WTC11 (cell line): Measurements from ENCODE around the gene PCDH1. TPM values are rescaled to one million over a fixed set of nuclear protein-coding genes. Genes with fewer than 3 reads are reported as not detected.

Experiments
- ATAC-seq: fragments of 200-7000 bp; cut with Tn5 transposase; 2 replicates; pipeline ENCODE4 v1.10.0; 2021; ENCODE audit warnings: mild to moderate bottlenecking, moderate library complexity
- CTCF ChIA-PET: fragments of 300-600 bp; sonication (Branson Sonifier 250); formaldehyde crosslinking; loops from one replicate; lab custom pipeline; 2021; ENCODE audit warnings: antibody characterized with exemption; lab: Charles Lee
- POLR2A ChIA-PET: fragments of 350-600 bp; sonication (Branson Sonifier 250); formaldehyde crosslinking; loops from one replicate; lab custom pipeline; 2021; ENCODE audit warnings: antibody characterized with exemption; lab: Charles Lee
- DNase-seq: peaks from one replicate; pipeline ENCODE4 v3.0.0; 2021; ENCODE audit warnings: low spot score
- H3K27ac Mint-ChIP-seq: 2 replicates; pipeline ENCODE4 v1.8.0; 2021; ENCODE audit warnings: mixed read lengths
- H3K27me3 Mint-ChIP-seq: 2 replicates; pipeline ENCODE4 v1.8.0; 2021; ENCODE audit warnings: low read depth, mild to moderate bottlenecking, moderate library complexity, mixed read lengths
- H3K36me3 Mint-ChIP-seq: 2 replicates; pipeline ENCODE4 v1.8.0; 2021; ENCODE audit warnings: mixed read lengths
- H3K4me1 Mint-ChIP-seq: 2 replicates; pipeline ENCODE4 v1.8.0; 2022; ENCODE audit warnings: mixed read lengths
- H3K4me3 Mint-ChIP-seq: 2 replicates; pipeline ENCODE4 v1.8.0; 2021; ENCODE audit warnings: mild to moderate bottlenecking, moderate library complexity, mixed read lengths
- H3K9me3 Mint-ChIP-seq: 2 replicates; pipeline ENCODE4 v1.8.0; 2021; ENCODE audit warnings: mixed read lengths
- AFF4 ChIP-seq: sonication (generic); formaldehyde crosslinking; IDR thresholded peaks from 2 replicates; pipeline ENCODE4 v1.8.1; 2023; ENCODE audit warnings: mild to moderate bottlenecking, missing genetic modification reagents, borderline replicate concordance
- ATF2 ChIP-seq: sonication (generic); formaldehyde crosslinking; IDR thresholded peaks from 2 replicates; pipeline ENCODE4 v1.8.1; 2022; ENCODE audit warnings: low read depth, missing genetic modification reagents, borderline replicate concordance
- CBFB ChIP-seq: sonication (generic); formaldehyde crosslinking; IDR thresholded peaks from 2 replicates; pipeline ENCODE4 v1.8.1; 2022; ENCODE audit warnings: mild to moderate bottlenecking, low read depth, missing genetic modification reagents
- CREB1 ChIP-seq: sonication (generic); formaldehyde crosslinking; IDR thresholded peaks from 2 replicates; pipeline ENCODE4 v1.8.0; 2023; ENCODE audit warnings: mild to moderate bottlenecking, missing genetic modification reagents
- ESRRA ChIP-seq: sonication (generic); formaldehyde crosslinking; IDR thresholded peaks from 2 replicates; pipeline ENCODE4 v1.8.1; 2022; ENCODE audit warnings: mild to moderate bottlenecking, missing genetic modification reagents, borderline replicate concordance
- GTF2I ChIP-seq: fragments of 250-450 bp; sonication (Bioruptor Pico); conservative IDR thresholded peaks from 2 replicates; pipeline ENCODE4 v1.4.0; 2021; ENCODE audit warnings: mild to moderate bottlenecking
- HMGA2 ChIP-seq: fragments of 250-450 bp; sonication (Bioruptor Pico); IDR thresholded peaks from 2 replicates; pipeline ENCODE4 v1.4.0; 2021; ENCODE audit warnings: mild to moderate bottlenecking, moderate library complexity
- HMGXB4 ChIP-seq: sonication (generic); formaldehyde crosslinking; IDR thresholded peaks from 2 replicates; pipeline ENCODE4 v1.8.1; 2023; ENCODE audit warnings: mild to moderate bottlenecking, moderate library complexity, missing genetic modification reagents
- JAZF1 ChIP-seq: fragments of 250-450 bp; sonication (Bioruptor Pico); IDR thresholded peaks from 2 replicates; pipeline ENCODE4 v1.9.0; 2021; ENCODE audit warnings: moderate library complexity, mild to moderate bottlenecking, inconsistent platforms
- NR1H2 ChIP-seq: sonication (generic); formaldehyde crosslinking; IDR thresholded peaks from 2 replicates; pipeline ENCODE4 v1.9.0; 2021; ENCODE audit warnings: mild to moderate bottlenecking, moderate library complexity, missing genetic modification reagents
- PREB ChIP-seq: sonication (generic); formaldehyde crosslinking; IDR thresholded peaks from 2 replicates; pipeline ENCODE4 v1.8.1; 2022; ENCODE audit warnings: mild to moderate bottlenecking, missing genetic modification reagents, moderate library complexity, borderline replicate concordance
- SOX15 ChIP-seq: fragments of 250-450 bp; sonication (Bioruptor Pico); IDR thresholded peaks from 2 replicates; pipeline ENCODE4 v1.9.0; 2021; ENCODE audit warnings: mild to moderate bottlenecking
- STAT6 ChIP-seq: sonication (generic); formaldehyde crosslinking; conservative IDR thresholded peaks from 2 replicates; pipeline ENCODE4 v1.8.1; 2023; ENCODE audit warnings: mild to moderate bottlenecking, low read depth, missing genetic modification reagents, moderate library complexity
- ZNF138 ChIP-seq: sonication (generic); formaldehyde crosslinking; conservative IDR thresholded peaks from 2 replicates; pipeline ENCODE4 v1.8.1; 2022; ENCODE audit warnings: mild to moderate bottlenecking, moderate library complexity, missing genetic modification reagents
- ZNF396 ChIP-seq: fragments of 250-450 bp; sonication (Bioruptor Pico); IDR thresholded peaks from 2 replicates; pipeline ENCODE4 v1.8.0; 2021; ENCODE audit warnings: mild to moderate bottlenecking, moderate library complexity, borderline replicate concordance
- ZNF416 ChIP-seq: fragments of 250-450 bp; sonication (Bioruptor Pico); IDR thresholded peaks from 2 replicates; pipeline ENCODE4 v1.9.0; 2021; ENCODE audit warnings: mild to moderate bottlenecking, inconsistent platforms
- ZNF425 ChIP-seq: fragments of 250-450 bp; sonication (Bioruptor Pico); conservative IDR thresholded peaks from 2 replicates; pipeline ENCODE4 v1.9.0; 2021; ENCODE audit warnings: mild to moderate bottlenecking
- ZSCAN18 ChIP-seq: fragments of 250-450 bp; sonication (Bioruptor Pico); IDR thresholded peaks from 2 replicates; pipeline ENCODE4 v2.1.2; 2022; ENCODE audit warnings: mild to moderate bottlenecking, moderate library complexity
- total RNA-seq: library from RNA; stranded (reverse); gene quantifications from 3 replicates; pipeline ENCODE4 v1.2.3, GENCODE V29; 2021

PCDH1 gene
- total RNA-seq, 1 experiment from 2014 or later = 105 TPM

- TF ChIP-seq STAT6 (CRISPR knock-in tag) = no peak
- no peak for TF ChIP-seq GTF2I (CRISPR knock-in tag)
- TF ChIP-seq ZNF396 (CRISPR knock-in tag) = no peak
- no peak for TF ChIP-seq SOX15
- TF ChIP-seq HMGXB4 (CRISPR knock-in tag) = no peak
- no peak for TF ChIP-seq CREB1 (CRISPR knock-in tag)
- no peak for TF ChIP-seq ZNF138 (CRISPR knock-in tag)
- no peak for TF ChIP-seq CBFB (CRISPR knock-in tag)
- TF ChIP-seq, all 79 proteins: peak for 0
Measured at GRCh38 chr5:141916522-141916921, 38.3 kb upstream of the PCDH1 start (continued).

GRCh38 chr5:141915881-141916336, 37.7 kb upstream of the PCDH1 start:
- CTCF ChIA-PET = interaction anchor here (0.7 to 7.8 kb wide), 21 partner anchors 8 to 297 kb away, joined by 3 to 74 read pairs (median 5); partner anchors contain the start of genes DELE1, DIAPH1, PCDH1 and RNF14
- peaks cover 29% of the 10 kb centered on the region for H3K4me1 Mint-ChIP-seq
- H3K36me3 Mint-ChIP-seq = no peaks in the 10 kb centered on the region
- H3K4me3 Mint-ChIP-seq = no peak overlapping the region
- H3K27me3 Mint-ChIP-seq = peaks cover 27% of the 10 kb centered on the region
- TF ChIP-seq ZSCAN18 (CRISPR knock-in tag) (no peak), AFF4 (0 out of 2 replicates have a peak, but pooled peaks have one; percentile 32)
- peak; percentile 34 for DNase-seq
- peak; percentile 76 for ATAC-seq
- H3K9me3 Mint-ChIP-seq = no peaks in the 10 kb centered on the region
- POLR2A ChIA-PET = interaction anchor here (1.1 to 1.9 kb wide), 2 partner anchors 8 to 33 kb away, joined by 4 to 7 read pairs; partner anchors contain the start of gene DELE1
- H3K27ac Mint-ChIP-seq = no peak overlapping the region

- ATAC-seq (no peak), DNase-seq (no peak)
- CTCF ChIA-PET = interaction anchor here (0.8 to 7.8 kb wide), 14 partner anchors 9 to 296 kb away, joined by 3 to 74 read pairs (median 7); partner anchors contain the start of genes DELE1, DIAPH1, PCDH1 and RNF14
- Mint-ChIP-seq H3K4me3 (peak overlapping the region; percentile 66), H3K9me3 (no peaks in the 10 kb centered on the region), H3K36me3 (no peaks in the 10 kb centered on the region), H3K4me1 (peaks cover 29% of the 10 kb centered on the region), H3K27me3 (peaks cover 27% of the 10 kb centered on the region), H3K27ac (no peak overlapping the region)
- POLR2A ChIA-PET = interaction anchor here (1.9 kb wide), 1 partner anchor 9 kb away, joined by 7 read pairs; the partner anchor contains the start of gene DELE1
- no peak for TF ChIP-seq JAZF1 (CRISPR knock-in tag)
- TF ChIP-seq ESRRA (CRISPR knock-in tag) = no peak
- no peak for TF ChIP-seq PREB (CRISPR knock-in tag)
- TF ChIP-seq HMGA2 = no peak
- TF ChIP-seq CBFB (CRISPR knock-in tag) = no peak
- no peak for TF ChIP-seq ZNF425 (CRISPR knock-in tag)
- no peak for TF ChIP-seq ZNF416 (CRISPR knock-in tag)
- TF ChIP-seq ATF2 (CRISPR knock-in tag) = no peak
- no peak for TF ChIP-seq NR1H2 (CRISPR knock-in tag)
Measured at GRCh38 chr5:141914797-141915196, 36.6 kb upstream of the PCDH1 start.
